ENCODE data around the gene PBX1.

GRCh38 chr1:164562947-164563520 is 4.0 kb downstream of the PBX1 start:
- TF ChIP-seq CTCF (IDR thresholded peaks at IDR 0.05), result no peak
- TF ChIP-seq POLR2A (IDR thresholded peaks at IDR 0.05), result no peak

Data from esophagus squamous epithelium (tissue), 4 donors.